NCI-H2227 (cell line): ENCODE results near the gene CUL1.

ENCODE experiments used
- DNase-seq: peaks from one replicate; lab custom pipeline; 2025; ENCODE audit not compliant: unreplicated experiment; lab: John Stamatoyannopoulos, UW

The CUL1 gene

DNA sequence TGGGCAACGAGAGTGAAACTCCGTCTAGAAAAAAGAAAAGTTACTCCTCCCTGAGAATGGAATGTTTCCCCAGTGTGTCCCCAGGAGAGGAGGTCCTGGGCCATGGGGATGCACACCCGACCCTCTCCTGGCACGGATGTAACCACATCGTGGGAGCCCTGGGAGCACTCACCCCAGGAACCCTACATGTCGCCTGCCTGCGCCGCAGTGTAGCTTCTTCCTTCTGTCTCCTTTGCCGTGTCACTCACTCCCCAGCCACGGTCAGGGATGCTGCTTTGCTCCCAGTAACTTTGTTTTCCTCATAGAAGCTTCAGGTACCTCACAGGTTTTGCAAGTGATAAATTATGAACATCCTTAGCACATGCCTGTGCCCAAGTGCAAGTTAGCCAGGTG lies 103.4 kb downstream of the CUL1 start:
- no peak for DNase-seq

DNA sequence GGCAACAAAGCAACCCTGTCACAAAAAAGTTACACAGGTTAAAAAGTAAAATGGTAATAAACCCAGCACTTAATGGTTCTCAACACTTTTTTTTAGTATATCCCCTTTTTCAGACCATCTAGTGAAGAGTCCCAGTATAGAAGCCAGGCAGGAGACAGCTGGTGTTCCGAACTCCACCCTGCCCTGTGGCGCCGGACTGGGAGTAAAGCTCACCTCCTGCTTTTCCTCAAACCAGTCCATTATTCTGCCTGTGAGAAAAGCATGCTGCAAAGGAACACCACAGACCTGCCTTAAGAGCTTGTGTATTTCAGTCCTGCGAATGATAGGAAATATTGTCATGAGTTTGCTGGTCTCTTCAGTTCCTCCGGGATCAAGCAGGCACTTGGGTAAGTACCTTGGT lies 104.4 kb downstream of the CUL1 start:
- no peak for DNase-seq

DNA sequence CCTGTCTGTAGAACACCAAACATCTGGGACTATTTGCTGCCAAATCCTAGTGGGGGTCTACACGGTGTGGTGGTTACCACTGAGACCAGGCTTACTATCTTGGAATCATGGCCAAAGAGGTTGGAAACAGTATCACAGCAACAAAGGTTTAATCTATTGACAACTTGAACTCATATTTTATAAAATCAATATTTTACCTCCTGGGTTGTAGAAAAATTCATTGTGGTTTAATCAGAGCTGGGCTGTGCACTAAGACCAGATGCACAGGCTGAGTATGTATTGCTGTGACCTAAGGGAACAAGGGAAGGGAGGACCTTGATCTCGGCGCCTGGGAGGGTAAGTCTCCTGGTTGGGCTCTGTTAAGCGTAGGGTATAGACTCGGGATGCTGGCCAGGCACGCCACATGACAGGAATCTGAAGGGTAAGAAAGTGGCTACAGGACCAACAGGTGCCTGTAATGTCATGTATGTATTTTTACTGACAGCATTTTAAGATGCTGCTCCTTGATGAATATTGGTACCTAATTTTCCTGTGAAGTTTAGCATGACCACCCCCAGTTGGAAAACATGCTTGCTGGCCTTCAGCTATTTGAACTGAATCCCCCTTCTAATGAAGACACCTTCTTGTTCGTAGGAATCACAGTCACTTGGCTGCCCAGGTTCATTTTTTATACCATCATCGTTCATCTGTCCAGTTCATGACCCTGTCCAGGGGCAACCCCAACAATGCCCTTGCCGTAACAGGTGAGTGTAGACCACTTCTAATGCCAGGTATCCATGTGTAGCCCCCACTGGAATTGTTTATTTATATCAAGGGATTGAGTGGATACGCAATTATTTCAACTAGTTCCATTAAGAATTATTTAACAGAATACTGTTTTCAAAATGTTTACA lies 105.9 kb downstream of the CUL1 start:
- DNase-seq = no peak

DNA sequence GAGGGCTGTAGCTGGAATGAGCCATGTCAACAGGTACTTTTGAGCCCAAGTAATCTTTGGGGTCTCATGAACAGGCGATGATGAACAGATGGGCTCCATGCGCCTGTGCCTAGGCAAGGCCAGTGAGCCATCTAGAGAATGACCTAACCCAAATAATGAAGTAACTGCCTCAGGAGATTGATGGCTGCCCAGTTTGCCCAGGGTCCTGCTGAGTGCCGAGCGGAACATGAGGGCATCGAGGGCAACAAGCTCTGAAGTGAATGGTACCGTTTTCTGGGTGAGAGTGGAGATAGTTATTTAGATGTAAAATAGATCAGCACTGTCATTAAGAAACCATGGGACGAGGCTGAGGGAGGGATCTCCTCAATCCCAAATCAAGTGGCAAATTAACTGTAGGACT lies 107.5 kb downstream of the CUL1 start:
- DNase-seq = no peak

DNA sequence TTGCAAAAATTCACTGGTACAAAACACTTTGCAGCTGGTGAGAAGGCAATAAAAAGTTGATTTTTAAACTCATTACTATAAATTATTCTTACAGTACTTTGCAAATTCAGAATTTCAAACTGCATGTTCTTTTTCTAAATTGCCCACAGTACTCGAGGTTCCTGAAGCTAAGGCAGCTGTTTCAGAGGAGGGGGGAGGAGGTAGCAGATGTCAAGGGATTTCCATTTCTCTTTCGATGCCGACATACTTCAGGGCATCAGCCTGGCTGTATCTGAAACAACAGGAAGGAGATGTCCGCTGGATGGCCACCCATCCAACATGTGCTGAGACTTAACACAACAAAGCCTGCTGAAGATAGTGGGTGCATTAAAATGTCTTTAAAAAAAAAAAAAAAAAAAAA lies 108.7 kb downstream of the CUL1 start:
- no peak for DNase-seq

DNA sequence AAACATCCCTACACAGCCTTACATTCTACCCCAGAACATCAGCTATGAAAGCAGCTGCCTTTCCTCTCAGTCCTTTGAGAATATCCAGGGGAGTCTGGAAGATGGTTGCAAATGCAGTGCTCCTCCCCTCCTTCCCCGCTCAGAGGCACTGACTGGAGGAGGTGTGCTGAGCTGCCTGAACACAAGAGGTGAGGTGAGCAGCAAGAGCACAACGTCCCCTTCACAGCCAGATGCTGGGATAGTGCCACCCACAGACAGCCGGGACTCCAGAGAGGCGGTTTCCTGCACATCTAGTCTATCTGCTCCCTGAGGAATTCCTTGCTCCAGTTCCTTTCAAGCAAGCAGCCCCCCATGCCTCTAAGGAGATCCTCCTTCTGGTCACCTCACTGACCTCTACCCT lies 111.2 kb downstream of the CUL1 start:
- DNase-seq = no peak

DNA sequence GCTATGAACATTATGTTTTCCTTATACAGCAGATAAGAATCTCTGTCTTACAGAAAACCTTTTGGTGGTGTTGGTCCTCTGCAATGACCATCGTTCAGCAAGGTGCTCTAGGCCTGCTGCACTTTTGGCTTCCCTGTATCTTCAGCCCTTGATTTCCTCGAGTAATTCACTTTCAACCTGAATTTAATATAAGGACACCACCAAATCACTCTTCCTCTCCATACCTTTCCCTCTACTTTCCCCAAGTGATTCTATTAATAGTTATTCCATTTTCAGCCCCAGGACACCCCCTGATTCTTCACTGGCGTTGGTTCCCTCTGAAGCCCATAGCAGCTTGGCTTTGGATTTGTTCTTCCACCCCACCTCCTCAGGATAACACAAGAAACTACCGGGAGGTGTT lies 113.2 kb downstream of the CUL1 start:
- no peak for DNase-seq

DNA sequence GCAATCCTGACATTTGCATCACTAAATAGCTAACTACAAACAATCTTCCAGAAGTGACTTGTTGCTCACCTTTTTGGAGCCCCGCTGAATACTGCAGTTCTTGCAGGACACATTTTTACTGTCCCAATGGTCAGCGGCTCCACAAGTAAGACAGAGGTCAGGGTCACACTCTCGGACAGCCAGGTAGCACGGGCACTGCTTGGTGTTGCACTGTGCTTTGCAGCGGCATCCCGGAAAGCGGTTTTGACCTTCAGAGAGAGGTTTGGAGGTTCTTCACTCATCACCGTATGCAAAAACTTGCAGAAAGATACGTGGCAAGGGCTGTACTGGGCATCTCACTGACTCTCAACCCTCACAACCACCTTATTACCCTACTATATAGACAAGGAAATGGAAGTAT lies 115.2 kb downstream of the CUL1 start:
- DNase-seq = no peak

DNA sequence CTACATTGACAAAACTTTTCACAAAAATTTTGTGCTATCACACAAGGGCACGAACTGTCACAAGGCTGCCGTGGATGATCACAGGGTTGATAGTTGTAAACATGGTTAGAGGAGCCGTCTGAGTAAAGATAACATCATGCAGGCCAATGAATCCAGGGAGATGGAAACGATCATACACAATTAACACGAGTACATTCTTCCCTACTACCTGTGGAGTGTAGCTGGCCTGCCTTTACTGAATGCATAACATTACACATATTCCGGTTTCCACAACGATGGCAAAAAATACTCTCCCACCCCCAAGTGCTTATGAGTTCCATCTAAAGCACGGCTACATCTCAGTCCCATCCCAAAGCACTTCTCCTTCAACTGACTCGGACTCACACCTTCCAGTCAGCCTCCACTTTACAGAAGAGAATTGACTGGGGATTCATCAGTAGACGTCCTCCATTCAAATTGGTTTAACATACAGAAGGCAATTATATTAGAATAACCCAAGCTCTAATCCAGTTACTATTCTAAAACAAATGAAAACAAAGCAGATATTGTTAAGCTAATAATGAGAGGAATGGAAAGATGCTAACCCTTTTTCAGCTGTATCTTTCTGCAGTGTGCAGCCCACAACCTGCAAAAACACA lies 116.3 kb downstream of the CUL1 start:
- no peak for DNase-seq

DNA sequence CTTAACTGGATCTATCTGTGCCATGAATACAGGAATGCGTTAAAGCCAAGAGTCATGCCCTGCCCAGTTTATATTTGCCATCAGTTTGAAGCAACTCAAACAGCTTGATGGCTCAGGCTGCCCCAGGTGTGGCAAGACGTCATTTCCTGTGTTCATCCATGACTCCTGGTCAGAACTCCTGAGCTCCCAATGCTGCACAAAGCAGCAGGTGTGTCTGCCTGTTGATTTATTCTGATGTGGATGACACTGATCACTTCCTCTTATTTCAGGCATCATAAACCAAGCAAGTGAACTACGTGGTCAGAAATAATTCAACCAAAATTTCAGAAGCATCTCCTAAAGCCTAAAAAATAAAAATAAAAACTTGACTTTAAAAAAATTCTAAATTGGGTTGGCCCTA lies 116.9 kb downstream of the CUL1 start:
- no peak for DNase-seq

DNA sequence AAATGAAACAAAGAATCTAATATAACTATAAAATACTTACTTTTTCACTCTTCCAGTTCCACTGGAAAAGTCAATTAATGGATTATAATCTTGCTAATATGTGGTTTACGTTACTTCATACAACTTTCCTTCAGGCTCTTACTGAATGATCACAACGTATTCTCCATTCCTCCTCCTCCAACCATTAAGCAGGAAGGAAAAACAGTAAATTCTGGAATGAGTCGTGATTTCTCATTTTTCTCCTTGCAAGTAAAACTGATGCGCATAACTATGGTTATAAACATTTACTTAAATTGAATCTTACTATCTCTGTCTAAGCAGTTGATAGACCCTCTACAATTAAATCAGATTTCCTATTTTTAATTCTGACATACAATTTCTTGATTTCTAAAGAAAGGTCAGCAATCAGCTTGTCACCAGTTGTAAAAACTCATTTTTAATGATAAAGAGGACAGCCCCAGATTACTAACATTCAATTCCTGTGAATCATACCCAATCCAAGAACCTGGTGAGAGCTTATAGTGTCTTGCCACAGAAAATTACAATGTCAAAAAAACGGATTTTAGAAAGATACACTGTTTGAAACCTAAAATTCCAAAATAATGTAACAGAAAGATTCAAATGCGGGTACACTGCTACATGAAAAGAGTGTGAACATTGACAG lies 121.1 kb downstream of the CUL1 start:
- DNase-seq = no peak

DNA sequence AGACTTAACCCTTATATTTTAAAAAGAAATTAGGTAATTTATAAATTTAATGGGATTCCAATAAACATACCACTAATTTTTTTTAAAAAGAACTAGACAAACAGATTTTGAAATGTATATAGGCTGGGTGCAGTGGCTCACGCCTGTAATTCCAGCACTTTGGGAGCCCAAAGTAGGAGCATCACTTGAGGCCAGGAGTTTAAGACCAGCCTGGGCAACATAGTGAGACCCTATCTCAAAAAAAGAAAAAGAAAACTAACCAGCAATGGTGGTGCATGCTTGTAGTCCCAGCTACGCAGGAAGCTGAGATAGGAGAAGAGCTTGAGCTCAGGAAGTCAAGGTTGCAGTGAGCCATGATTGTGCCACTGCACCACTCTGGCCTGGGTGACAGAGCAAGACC lies 122.7 kb downstream of the CUL1 start:
- no peak for DNase-seq

DNA sequence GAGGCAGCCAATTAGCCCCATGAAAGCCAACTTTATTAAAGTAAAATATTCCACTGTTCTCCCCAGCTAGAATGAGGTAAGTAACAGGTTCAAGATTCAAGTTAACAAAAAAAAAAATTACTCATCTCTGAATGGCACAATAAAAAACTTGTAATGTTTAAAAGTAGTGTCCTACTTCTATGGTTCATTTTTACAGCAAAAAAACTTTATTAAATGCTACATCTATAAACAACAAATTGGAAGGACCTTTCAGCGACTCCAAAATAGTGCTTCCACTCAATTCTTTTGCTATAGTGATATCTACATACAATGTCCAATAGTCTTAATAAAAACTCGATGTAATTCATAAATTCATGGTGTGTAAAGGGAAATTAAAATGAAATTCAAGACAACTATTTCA lies 126.2 kb downstream of the CUL1 start:
- DNase-seq = no peak

DNA sequence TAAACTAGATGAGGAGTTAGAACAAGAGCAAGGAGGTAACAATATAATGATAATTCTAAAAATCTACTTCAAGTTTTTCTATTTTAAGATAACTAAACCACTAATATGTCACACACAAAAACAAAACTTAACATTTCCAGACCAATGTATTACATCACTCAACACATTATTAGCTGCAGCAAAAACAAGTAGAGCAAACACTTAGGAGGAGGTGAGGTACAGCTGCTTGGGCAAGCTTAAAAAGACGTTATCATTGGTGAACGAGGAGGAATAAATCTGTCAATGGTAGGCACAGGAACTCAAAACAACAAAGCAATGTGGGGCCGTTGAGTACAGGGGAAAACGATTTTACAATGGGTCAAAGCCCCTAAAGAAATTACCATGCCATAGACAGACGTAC lies 126.6 kb downstream of the CUL1 start:
- DNase-seq = no peak

DNA sequence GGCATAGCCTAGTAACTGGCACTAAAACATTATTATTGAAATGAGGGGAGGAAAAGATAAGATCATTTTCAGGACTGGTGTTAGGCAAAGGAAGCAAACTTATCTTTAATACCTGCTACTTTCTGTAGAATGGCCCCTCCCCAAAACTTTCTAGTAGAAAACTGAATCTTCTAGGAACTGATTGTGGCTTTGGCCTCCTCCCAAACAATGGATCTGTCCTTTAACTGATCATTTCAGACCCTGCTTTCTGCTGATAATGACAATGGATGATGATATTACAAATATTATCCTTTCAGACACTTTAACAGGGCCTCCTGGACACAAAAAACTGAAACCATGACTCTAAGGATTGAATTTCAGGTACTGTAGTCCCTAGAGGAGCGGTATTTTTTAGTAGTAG lies 130.3 kb downstream of the CUL1 start:
- DNase-seq = no peak

DNA sequence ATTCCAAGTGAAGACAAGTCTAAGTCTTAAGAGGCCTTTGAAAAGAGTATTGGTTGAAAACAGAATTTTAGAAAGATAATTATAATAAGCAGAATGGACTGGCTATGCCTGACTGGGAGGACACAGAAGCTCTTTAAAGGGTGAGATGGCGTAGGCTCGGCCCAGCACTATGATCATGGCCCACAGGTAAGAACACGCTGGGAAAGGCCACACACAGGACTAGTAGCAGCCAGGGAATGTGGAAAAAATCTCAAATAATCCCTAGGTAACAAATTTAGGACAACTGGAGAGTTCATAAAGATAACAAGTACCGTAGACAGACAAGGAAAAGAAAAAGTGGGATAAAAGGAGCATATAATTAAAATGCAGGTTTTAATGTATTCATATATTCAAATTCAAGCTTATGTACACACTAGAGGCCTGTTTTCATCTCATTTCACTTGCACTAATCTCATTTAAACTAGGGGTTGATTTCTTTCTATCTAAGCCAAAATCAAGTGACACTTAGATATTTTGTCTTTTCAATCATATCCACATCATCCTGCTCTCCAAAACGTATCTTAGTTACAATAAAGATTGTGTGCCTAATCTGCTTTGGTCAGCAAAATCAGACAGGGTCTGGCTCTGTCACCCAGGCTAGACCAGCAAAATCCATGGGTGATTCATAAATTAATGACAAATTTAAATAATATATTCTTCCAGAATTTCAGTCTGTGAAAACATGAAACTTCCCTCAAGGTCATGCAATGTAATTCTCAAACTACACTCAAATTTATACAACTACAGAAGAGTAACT lies 132.4 kb downstream of the CUL1 start:
- no peak for DNase-seq

DNA sequence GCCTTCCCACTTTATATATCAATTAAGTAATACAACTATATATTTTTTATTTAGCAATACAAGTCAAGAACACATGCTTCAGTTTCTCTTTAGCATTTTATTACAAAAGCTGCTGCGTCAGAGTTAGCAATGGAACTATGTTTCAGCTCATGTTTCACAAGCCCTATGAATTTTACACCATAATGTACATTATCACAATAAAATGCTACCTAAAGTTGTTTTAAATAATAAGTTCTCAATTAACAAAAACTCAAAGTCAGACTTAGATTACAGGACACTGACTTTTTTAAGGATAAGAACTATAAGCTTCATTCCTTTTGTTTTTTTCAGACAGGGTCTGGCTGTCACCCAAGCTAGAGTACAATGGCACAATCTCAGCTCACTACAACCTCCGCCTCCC lies 133.1 kb downstream of the CUL1 start:
- no peak for DNase-seq

DNA sequence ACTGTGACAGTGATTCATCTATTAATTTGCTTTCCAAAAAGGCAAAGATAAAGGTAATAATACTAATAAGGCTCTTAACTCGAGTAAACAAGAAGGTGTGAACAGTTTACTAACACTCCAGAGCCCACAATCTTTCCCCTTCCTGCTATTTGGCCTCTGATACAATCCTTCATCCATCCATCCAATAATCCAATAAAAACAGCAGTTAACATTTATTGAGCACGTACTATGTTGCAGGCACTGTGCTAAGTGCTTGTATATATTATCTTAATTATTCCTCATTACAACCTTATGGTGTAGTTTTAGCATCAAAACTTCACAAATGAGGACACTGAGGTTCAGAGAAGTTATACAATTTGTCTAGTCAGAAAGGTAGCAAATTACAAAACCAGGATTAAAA lies 135.9 kb downstream of the CUL1 start:
- DNase-seq = no peak

DNA sequence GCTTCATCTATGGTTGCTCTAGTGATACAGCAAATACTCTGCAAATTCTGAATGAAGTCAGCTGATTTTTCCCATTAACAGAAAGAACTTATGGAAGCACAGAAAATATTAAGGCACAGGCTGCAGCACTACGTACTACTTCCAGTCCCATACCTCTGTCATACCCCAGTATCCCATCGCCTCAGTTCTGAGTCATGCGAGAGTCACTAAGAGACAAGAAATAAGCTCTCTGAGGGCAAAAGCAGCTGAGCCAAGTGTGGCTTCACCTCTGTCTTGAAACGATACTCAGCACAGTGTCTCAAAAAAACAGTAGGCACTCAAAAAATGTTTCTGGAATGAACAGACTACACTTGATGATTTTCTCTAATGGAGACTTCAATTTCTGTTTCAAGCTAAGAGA lies 137.2 kb downstream of the CUL1 start:
- no peak for DNase-seq

DNA sequence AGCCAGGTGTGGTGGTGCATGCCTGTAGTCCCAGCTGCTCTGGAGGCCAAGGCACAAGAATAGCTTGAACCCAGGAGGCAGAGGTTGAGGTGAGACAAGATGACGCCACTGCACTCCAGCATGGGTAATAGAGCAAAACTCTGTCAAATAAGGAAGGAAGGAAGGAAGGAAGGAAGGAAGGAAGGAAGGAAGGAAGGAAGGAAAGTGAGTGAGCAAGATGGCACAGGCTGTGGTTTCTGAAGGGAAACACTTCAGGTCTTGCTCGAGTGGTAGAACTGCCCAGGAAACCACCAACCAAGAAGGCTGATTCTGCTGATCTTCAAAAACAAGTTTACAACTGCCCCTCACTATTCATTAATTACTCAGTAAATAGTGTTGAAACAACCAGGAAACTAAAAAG lies 140.2 kb downstream of the CUL1 start:
- no peak for DNase-seq
